Stomach smooth muscle (tissue), 2 donors: Measurements from ENCODE around the gene SPTBN2.

Source experiments
- H3K27ac ChIP-seq: one replicate; pipeline ENCODE4 v1.7.0; 2013; ENCODE audit warnings: mild to moderate bottlenecking, low read length, inconsistent platforms
- H3K27me3 ChIP-seq, 2 donors: one replicate each; pipeline ENCODE4 v1.7.0; 2013; ENCODE audit warnings: low read length in 2 of 2; ENCODE audit not compliant: insufficient read depth in 2 of 2, control insufficient read depth in 1 of 2
- H3K36me3 ChIP-seq, 2 donors: one replicate each; pipeline ENCODE4 v1.7.0; 2013; ENCODE audit warnings: low read length in 2 of 2; ENCODE audit not compliant: control insufficient read depth in 2 of 2, insufficient read depth in 2 of 2
- H3K4me1 ChIP-seq: one replicate; pipeline ENCODE4 v1.7.0; 2013; ENCODE audit warnings: low read length; ENCODE audit not compliant: control insufficient read depth, insufficient read depth
- H3K4me3 ChIP-seq, 2 donors: one replicate each; pipeline ENCODE4 v1.7.0; 2013; ENCODE audit warnings: low read length in 2 of 2
- H3K9ac ChIP-seq, 2 donors: one replicate each; pipeline ENCODE4 v1.7.0; 2013; ENCODE audit warnings: low read length in 2 of 2, mild to moderate bottlenecking in 1 of 2
- H3K9me3 ChIP-seq, 2 donors: one replicate each; pipeline ENCODE4 v1.7.0; 2013; ENCODE audit warnings: low read length in 2 of 2; ENCODE audit not compliant: control insufficient read depth in 2 of 2
- donor health status: healthy.
- donor health status: Pancreatic carcinoma.

Gene SPTBN2

GRCh38 chr11:66692446-66692845 is 36.6 kb downstream of the SPTBN2 start:
- Histone ChIP-seq H3K4me1 (no peaks in the 10 kb centered on the region), H3K27ac (no peak overlapping the region), H3K27me3 (no peaks in the 10 kb centered on the region), H3K9me3 (no peaks in the 10 kb centered on the region), H3K36me3 (no peaks in the 10 kb centered on the region), H3K4me3 (no peak overlapping the region), H3K9ac (no peak overlapping the region)

DNA sequence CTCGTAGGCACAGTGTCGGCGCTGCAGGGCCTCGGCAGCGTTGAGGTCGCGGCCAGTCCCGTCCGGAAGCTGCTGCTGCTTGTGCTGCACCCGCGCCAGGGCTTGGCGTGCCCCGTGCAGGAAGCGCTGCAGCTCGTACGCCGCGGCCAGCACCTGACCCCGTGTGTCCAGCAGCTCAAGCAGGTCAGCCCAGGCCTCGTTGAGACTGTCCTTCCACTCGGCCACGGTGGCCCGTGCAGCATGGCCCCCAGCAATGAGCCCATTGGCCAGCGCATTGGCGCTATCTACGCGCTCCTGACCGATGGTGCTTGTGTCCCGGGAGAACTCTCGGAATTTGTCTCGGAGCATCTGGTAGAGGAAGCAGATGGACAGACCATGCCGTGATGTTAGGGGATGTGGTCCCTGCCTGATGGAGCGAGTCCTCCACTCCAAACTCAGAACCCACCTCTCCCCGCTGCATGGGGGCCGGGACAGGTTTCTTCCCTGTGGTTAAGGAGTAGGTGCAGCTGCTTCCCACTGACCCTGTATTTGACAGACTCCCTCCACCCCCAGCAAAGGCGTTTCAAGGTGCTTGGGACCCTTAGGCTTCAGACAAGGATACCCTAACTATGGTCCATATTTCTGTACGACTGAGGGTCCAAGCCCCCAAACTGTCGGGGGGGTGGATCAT is 37.6 kb downstream of the SPTBN2 start:
- H3K27me3 ChIP-seq = no peaks in the 10 kb centered on the region
- no peaks in the 10 kb centered on the region for H3K36me3 ChIP-seq
- H3K9ac ChIP-seq = no peak overlapping the region
- H3K27ac ChIP-seq = no peak overlapping the region
- H3K4me3 ChIP-seq = no peak overlapping the region
- H3K9me3 ChIP-seq = no peaks in the 10 kb centered on the region
- no peaks in the 10 kb centered on the region for H3K4me1 ChIP-seq

GRCh38 chr11:66689661-66690590 is 39.1 kb downstream of the SPTBN2 start:
- Histone ChIP-seq H3K36me3 (no peaks in the 10 kb centered on the region), H3K27ac (no peak overlapping the region)

GRCh38 chr11:66688561-66689534 is 40.2 kb downstream of the SPTBN2 start:
- Histone ChIP-seq H3K27ac (no peak overlapping the region), H3K4me1 (no peaks in the 10 kb centered on the region), H3K4me3 (no peak overlapping the region), H3K27me3 (no peaks in the 10 kb centered on the region), H3K9me3 (no peaks in the 10 kb centered on the region), H3K9ac (no peak overlapping the region), H3K36me3 (no peaks in the 10 kb centered on the region)

More at GRCh38 chr11:66689661-66690590, 39.1 kb downstream of the SPTBN2 start:
- Histone ChIP-seq H3K4me3 (no peak overlapping the region), H3K9ac (no peak overlapping the region), H3K9me3 (no peaks in the 10 kb centered on the region), H3K4me1 (no peaks in the 10 kb centered on the region), H3K27me3 (no peaks in the 10 kb centered on the region)

- no peaks in the 10 kb centered on the region for H3K36me3 ChIP-seq
- no peak overlapping the region for H3K27ac ChIP-seq
- H3K9ac ChIP-seq = no peak overlapping the region
Observed at GRCh38 chr11:66687831-66688281, 41.2 kb downstream of the SPTBN2 start.

GRCh38 chr11:66686801-66687750 is 41.9 kb downstream of the SPTBN2 start:
- no peaks in the 10 kb centered on the region for H3K9me3 ChIP-seq
- no peak overlapping the region for H3K4me3 ChIP-seq
- no peaks in the 10 kb centered on the region for H3K36me3 ChIP-seq
- no peak overlapping the region for H3K9ac ChIP-seq
- H3K27ac ChIP-seq = no peak overlapping the region
- no peaks in the 10 kb centered on the region for H3K4me1 ChIP-seq
- no peaks in the 10 kb centered on the region for H3K27me3 ChIP-seq

More at GRCh38 chr11:66687831-66688281, 41.2 kb downstream of the SPTBN2 start:
- Histone ChIP-seq H3K9me3 (no peaks in the 10 kb centered on the region), H3K4me1 (no peaks in the 10 kb centered on the region), H3K4me3 (no peak overlapping the region), H3K27me3 (no peaks in the 10 kb centered on the region)

- no peaks in the 10 kb centered on the region for H3K27me3 ChIP-seq
- H3K36me3 ChIP-seq = no peaks in the 10 kb centered on the region
- H3K4me1 ChIP-seq = no peaks in the 10 kb centered on the region
- H3K9me3 ChIP-seq = no peaks in the 10 kb centered on the region
- no peak overlapping the region for H3K27ac ChIP-seq
- H3K4me3 ChIP-seq = no peak overlapping the region
- H3K9ac ChIP-seq = no peak overlapping the region
Observed at GRCh38 chr11:66686100-66686785, 42.8 kb downstream of the SPTBN2 start.

GRCh38 chr11:66685276-66686099 is 43.5 kb downstream of the SPTBN2 start:
- no peak overlapping the region for H3K4me3 ChIP-seq
- H3K9ac ChIP-seq = no peak overlapping the region
- H3K36me3 ChIP-seq = no peaks in the 10 kb centered on the region
- H3K9me3 ChIP-seq = no peaks in the 10 kb centered on the region
- H3K27me3 ChIP-seq = no peaks in the 10 kb centered on the region
- H3K4me1 ChIP-seq = no peaks in the 10 kb centered on the region
- H3K27ac ChIP-seq = no peak overlapping the region

DNA sequence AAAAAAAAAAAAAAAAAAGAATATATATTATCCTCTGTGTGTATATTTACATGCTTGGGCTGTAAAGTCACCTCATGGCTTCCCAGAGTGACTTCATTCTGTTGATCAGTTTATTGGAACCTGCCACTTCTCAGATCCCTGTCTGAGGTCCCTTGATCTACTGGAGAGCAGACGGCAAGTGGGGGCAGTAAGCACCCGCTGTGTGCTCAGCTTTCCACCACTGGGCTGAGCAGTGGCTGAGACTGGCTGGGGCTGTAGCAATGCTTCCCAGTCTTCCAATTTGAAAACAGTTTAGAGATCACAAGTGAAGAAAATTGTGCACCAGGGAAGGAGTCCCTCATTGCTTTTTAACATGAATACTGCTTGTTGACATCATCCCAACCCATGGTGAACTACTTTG is 44.4 kb downstream of the SPTBN2 start:
- no peaks in the 10 kb centered on the region for H3K36me3 ChIP-seq
- H3K9me3 ChIP-seq = no peaks in the 10 kb centered on the region
- H3K9ac ChIP-seq = no peak overlapping the region
- H3K27ac ChIP-seq = no peak overlapping the region
- H3K4me1 ChIP-seq = no peaks in the 10 kb centered on the region
- no peaks in the 10 kb centered on the region for H3K27me3 ChIP-seq
- no peak overlapping the region for H3K4me3 ChIP-seq
